ENCODE data around the gene TMEM184A. TPM values are rescaled to one million over a fixed set of nuclear protein-coding genes. Genes with fewer than 3 reads are reported as not detected.

The TMEM184A gene
- total and polyA plus RNA-seq, 2 of the 8 experiments (the other 6 are each of a cell fraction or from before 2014, with no cell fraction given), result 1.8 to 2.1 TPM

DNA sequence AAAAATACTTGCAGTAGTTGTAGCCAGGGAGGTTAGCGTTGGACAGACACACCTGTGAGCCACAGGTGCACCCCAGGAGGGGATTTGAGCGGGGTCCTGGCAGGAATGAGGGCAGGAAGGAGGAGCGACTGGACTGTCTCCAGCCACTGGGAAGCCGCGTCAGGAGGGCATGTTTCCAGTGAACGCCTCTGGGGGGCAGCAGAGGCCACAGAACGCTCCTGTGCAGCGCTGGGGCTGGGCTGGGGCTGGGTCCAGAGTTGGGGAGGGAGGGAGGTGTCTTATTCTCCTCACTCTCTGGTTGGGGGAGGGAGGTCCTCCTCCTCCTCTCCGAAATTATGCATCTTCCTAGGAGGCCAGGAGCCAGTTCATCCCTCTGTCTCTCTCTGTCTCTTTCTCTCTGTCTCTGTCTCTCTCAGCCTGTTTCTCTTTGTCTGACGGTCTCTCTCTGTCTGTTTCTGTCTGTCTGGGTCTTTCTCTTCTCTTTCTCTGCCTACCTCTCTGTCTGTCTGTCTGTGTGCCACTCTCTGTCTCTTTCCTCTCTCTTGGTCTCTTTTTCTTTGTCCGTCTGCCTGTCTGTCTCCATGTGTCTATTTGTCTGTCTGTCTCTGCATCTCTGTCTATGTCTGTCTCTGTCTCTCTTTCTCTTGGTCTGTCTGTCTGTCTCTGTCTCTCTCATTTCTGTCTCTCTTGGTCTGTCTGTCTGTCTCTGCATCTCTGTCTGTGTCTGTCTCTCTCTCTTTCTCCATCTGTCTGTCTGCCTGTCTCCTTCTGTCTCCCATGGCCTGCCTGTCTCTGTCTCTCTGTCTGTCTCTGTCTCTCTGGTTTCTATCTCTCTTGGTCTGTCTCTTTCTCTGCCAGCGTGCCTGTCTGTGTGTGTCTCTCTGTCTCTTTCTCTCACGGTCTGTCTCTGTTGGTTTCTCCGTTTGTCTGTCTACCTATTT lies 23.7 kb upstream of the TMEM184A start (continued):
- TF ChIP-seq ATF2 (IDR thresholded peaks at IDR 0.05; ENCODE audit: low read length) (no peak), CTBP2 (IDR thresholded peaks at IDR 0.05; ENCODE audit: borderline replicate concordance, insufficient read depth, insufficient read length, low read length) (no peak), CEBPB (IDR thresholded peaks at IDR 0.05; ENCODE audit: low read depth, low read length) (no peak), FOSL1 (IDR thresholded peaks at IDR 0.05; ENCODE audit: insufficient read depth, low read depth, low read length) (no peak), SRF (IDR thresholded peaks at IDR 0.05; ENCODE audit: low read depth, low read length) (no peak), SP2 (IDR thresholded peaks at IDR 0.05; ENCODE audit: low read length) (no peak), BCL11A (IDR thresholded peaks at IDR 0.05; ENCODE audit: low read depth in 2 of 2, low read length in 2 of 2) (no peak), CBX8 (IDR thresholded peaks at IDR 0.05; ENCODE audit: borderline replicate concordance, low read depth, low read length) (no peak), ASH2L (IDR thresholded peaks at IDR 0.05; ENCODE audit: low read length) (no peak), PHF8 (conservative IDR thresholded peaks at IDR 0.05; ENCODE audit: low read depth, low read length) (no peak), MAFK (IDR thresholded peaks at IDR 0.05; ENCODE audit: low read depth, low read length) (no peak), E2F6 (IDR thresholded peaks at IDR 0.05) (peak; percentile 35; the same call in 1 of the 2 replicates), SIN3A (conservative IDR thresholded peaks at IDR 0.05 in 1 of 2, IDR thresholded peaks at IDR 0.05 in 1 of 2; ENCODE audit: low read depth in 1 of 2, low read length in 2 of 2) (no peak), SP4 (IDR thresholded peaks at IDR 0.05; ENCODE audit: low read length) (no peak), TEAD4 (IDR thresholded peaks at IDR 0.05; ENCODE audit: low read depth, low read length) (peak; percentile 51; the same call in 1 of the 2 replicates), RFX5 (IDR thresholded peaks at IDR 0.05; ENCODE audit: borderline replicate concordance, low read depth, low read length) (no peak), NRF1 (IDR thresholded peaks at IDR 0.05; ENCODE audit: low read depth, low read length) (no peak), EP300 (IDR thresholded peaks at IDR 0.05; ENCODE audit: borderline replicate concordance in 1 of 2, low read depth in 2 of 2, low read length in 2 of 2) (no peak), HDAC6 (IDR thresholded peaks at IDR 0.05; ENCODE audit: low read depth, low read length) (no peak), KDM1A (IDR thresholded peaks at IDR 0.05; ENCODE audit: borderline replicate concordance, low read length) (no peak; the same call in 1 of the 2 replicates), CREB1 (IDR thresholded peaks at IDR 0.05) (peak; percentile 61)
